Head of caudate nucleus (tissue), 42 donors: Measurements from ENCODE around the gene SIX5.
"Not testable (repeated sequence)": the region's sequence is repeated elsewhere in the genome, so short reads cannot be mapped to it uniquely, and the experiment has no call there.

ENCODE experiments used
- DNase-seq, 42 donors: peaks; one replicate each; pipeline versions ENCODE4 v3.0.0 to v3.0.0-alpha.2; 2020 to 2021; ENCODE audit warnings: mixed read lengths in 7 of 42
- intact Hi-C: fragments of 100-400 bp; cut with DNase I; formaldehyde crosslinking; loops from one replicate; pipeline ENCODE4 v1.15.0; 2022

Gene SIX5

DNA sequence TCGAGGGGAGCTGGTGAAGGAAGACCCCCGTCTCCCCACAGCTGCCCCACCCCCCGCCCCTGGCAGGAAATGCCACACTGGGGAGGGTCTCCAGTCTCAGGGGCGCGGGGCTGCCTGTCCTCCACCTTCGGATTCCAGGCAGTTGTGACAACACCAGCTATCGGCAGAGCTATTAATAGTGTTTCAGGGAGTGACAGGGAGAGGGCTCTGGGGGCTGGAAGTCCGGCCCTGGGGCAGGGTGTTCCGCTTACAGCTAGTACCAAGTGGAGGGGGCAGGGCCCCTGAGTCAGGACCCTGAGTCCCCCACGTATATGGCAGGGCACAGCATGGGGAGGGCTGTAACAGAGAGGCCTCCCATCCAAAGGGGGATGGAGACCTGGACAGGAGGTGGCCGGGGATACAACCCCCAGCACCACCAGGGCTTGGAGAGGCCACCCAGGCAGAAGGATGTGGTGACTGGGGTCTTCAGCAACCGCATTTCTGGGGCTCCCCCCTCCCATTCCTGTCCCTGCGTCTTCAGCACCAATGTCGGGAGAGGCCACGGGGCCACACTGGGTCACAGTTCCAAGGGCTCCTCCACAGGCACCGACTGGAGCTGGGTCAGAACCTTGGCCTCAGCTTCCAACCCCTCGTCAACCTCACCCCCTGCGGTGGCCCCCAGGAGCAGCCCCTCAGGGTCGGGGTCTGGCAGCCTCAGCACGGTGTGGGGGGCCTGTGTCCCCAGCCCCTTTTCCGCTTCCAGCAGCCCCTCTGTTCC, 3.9 kb downstream of the SIX5 start:
- intact Hi-C loops: loop anchor here (5.0 kb wide), 1 partner anchor 38 kb away; no protein-coding TSS in a partner anchor

DNA sequence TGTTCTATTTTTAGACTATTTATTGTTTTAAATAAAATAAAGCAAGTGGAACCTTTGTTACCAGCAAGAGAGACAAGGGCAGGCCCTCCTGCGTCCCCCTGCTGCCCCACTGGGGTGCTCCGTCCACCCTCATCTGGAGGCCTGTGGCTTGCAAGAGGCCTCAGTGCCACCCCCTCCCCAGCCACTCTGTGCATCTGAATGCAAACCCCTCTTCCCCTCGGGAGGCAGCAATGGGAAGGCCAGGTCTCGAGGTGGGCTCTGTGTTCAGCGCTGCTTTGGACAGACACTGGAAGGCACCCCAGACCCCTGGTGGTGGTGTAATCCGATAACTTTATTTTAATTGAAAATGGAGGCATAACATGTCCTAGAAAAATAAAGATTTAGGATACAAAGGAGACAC, 4.6 kb downstream of the SIX5 start:
- intact Hi-C loops: no loop called here
- DNase-seq: no peak

More for the DNA sequence above, 3.9 kb downstream of the SIX5 start:
- no peak for DNase-seq

DNA sequence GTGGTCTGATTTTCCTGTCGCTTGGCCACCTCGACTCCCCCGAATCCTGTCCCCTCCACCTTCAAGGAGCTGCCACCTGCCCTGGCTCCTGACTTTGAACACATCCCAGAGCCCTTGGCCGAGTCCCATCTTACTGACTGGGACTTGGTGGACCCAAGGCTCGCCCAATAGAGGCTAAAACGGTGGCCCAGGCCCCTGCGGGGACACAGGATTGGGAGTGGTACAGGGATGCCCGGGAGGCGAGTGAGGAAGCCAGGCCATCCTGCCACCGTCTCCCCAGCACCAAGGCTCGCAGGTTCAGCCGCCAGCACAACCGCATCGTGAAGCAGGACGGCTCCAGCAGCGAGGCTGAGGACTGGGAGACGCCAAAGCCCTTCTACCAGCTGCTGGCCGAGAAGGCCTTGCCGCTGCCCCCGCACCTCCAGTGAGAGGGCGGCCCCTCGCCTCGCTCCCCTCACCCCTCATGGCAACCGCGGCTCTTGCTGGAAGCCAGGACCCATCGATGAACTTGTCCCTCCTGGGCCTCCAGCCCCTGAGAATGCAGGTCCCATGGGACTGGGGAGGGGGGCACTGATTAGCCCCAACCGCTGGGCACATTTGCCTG, 5.3 kb downstream of the SIX5 start:
- intact Hi-C loops: no loop called here
- DNase-seq: no peak

DNA sequence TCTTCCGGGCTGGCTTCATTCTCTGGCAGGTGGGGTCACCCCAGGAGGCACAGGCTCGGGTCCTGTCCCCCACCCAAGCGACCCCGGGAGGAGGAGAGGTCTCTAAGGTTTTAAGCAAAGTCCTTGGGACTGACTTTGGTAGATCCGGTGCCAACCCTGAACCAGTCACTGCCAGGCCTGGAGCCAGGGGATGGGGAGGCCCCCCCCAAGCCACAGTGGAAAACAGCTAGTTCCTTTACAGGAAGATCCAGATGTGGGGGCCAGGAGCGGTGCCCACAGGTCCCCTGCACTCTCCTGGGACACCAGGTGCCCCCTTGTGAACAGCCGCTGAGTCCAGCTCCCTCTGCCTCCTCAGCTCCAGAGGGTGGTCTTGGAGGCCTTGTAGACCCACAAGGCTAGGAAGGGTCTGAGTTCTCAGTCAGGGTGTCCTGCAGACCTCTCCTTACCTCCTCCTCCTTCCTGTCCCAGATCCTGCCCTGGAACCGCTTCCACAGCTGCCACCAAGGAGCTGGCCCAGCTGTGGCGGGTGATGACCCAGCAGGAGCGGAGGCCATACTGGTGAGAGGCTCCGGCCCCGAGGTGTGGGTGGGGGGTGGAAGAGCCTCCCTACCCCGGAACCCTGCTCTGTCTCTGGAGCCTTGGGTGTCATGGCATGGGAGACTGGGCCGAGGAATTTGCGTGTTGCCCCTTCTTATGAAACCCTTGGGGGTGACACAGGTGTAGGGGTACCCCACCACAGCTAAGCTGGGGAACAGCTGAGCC, 6.0 kb downstream of the SIX5 start:
- intact Hi-C loops: no loop called here
- no peak for DNase-seq

DNA sequence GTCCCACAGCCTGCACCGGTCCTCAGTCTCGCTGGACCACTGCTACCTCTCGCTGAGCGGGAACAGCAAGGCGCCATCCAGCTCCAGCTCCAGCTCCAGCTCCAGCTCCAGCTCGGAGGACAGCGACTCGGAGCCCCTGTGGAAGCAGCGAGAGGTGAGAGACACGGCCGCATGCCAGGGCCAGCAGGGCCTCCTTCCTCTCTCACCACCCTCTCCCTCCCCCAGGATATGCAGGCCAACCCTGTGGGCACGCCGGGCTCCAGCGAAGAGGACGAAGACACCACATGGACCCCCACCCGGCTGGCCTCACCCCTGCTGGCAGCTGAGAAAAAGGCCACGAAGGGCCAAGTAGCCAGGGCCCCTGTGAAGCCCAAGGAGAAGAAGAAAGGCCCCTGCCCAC, 7.3 kb downstream of the SIX5 start:
- intact Hi-C loops: no loop called here

DNA sequence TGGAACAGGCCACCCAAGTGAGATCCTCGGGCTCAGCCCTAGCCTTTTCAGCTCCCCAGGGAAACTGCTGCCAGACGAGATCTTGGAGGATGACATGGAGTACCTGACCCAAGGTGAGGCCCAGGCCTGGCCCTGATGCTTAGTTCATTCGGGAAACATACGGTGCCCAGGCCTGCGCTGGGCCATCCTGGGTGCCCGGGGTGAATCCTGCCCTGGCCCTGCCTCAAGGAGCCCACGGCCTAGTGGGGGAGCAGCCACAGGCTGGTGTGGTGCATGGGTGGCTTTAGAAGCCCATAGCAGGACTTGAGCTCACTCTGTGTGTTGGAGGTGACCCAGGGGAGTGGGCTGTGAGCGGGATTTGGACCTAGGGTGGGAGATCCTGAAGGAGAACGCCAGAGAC, 10.1 kb downstream of the SIX5 start:
- intact Hi-C loops: no loop called here
- DNase-seq: no peak

More for the DNA sequence above, 7.3 kb downstream of the SIX5 start:
- DNase-seq: no peak

DNA sequence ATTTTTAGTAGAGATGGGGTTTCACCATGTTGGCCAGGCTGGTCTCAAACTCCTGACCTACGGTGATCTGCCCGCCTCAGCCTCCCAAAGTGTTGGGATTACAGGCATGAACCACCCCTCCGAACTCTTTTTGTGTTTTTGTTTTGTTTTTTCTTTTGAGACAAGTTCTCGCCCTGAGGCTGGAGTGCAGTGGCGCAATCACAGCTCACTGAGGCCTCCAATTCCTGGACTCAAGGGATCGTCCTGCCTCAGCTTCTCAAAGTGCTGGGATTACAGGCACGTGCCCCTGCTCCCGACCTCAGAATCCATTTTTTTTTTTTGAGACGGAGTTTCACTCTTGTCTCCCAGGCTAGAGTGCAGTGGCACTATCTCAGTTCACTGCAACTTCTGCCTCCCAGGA, 11.4 kb downstream of the SIX5 start:
- intact Hi-C loops: no loop called here
- no peak for DNase-seq

DNA sequence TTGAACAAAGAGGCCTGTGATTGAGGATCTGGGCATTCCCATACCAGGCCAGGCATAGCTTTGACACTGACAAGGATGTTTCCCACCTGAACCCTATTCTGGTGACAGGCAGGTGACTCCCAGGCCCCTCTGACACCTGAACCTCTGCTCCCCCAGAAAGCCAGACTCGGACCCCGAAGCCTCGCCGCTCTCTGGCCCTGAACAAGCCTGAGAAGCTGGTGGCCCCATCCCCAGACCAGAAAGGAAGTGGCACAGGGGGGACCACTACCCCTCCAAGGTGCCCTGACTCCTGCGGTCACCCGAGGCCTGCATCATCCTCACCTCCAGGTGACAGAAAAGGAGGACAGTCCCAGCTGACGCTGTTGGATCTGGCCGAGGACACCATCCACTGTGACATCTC, 14.7 kb downstream of the SIX5 start:
- DNase-seq: no peak
- intact Hi-C loops: no loop called here

DNA sequence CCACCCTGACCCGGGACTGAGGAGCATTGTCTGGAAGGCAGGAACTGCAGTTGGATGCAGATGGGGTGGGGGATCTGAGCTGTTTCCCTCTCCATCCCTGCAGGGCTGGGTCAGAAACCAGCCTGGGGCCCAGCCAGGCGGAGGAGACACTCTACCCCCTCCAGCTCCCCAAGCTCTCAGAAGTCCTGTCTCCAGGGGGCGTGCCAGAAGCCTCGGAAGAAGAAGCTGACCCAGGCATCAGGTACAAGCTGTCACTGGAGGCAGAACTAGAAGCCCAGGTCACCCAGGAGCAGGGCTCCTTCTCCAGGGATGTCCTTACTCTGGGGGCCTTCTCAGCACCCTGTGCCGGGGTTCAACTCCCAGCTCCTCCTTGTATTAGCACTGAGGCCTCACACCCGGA, 15.5 kb downstream of the SIX5 start:
- no peak for DNase-seq
- intact Hi-C loops: no loop called here

DNA sequence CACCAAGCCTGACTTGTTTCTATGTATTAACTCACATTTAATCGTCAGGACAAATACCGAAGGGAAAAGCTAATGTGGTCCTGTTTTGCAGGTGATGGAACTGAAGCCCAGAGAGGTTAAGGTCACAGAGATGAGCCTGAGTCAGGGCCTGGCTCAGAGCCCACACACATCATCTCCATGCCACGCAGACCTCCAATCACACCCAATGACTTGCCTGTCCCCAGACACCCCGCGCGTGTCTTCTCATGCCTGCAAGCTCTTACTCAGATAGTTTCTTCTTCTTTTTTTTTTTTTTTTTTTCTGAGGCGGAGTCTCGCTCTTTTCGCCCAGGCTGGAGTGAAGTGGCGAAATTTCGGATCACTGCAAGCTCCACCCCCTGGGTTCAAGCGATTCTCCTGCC, 16.4 kb downstream of the SIX5 start:
- no peak for DNase-seq
- intact Hi-C loops: no loop called here

DNA sequence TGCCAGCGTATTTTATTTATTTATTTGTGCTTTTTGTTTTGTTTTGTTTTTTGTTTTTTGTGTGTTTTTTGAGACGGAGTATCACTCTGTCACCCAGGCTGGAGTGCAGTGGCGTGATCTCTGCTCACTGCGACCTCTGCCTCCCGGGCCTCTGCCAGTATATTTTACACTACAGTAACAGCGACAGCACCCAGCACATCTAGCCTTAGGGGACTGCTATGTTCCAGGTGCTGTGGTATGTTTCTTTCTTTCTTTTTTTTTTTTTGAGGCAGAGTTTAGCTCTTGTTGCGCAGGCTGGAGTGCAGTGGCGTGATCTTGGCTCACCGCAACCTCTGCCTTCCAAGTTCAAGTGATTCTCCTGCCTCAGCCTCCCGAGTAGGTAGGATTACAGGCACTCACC, 17.6 kb downstream of the SIX5 start:
- intact Hi-C loops, DNase-seq: not testable (repeated sequence)

DNA sequence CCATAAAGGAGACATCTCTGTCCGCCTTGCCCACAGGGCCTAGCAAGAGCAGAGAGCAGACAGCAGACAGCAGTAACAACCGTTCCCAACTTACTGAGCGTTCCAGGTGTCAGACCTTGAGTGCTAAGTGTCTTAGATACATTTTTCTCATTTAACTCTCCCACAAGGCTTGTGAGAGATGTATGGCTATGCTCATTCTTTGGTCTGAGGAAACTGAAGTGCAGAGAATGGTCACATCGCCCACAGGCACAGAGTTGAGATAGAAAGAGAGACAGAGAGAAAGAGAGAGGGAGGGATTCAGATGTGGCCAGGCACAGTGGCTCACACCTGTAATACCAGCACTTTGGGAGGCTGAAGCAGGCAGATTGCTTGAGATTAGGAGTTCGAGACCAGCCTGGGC, 21.5 kb downstream of the SIX5 start:
- no peak for DNase-seq
- intact Hi-C loops: no loop called here

DNA sequence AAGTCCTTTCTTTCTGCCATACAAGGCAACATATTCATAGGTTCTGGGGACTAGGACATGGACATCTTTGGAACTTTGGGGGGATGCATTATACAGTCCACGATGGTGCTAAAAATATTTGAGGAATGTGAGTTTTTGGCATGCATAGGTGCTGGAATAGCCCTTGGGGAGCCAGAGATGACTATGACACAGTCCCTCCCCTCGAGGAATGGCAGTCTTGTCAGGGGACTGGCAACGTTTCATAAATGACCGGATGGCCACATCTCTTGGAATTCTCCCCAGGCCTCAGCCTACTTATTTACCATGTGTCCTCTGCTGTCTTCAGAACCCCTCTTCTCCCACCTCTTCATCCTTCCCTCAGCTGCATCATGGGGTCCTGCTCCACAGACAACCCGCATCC, 22.2 kb downstream of the SIX5 start:
- intact Hi-C loops: no loop called here
- DNase-seq: no peak

DNA sequence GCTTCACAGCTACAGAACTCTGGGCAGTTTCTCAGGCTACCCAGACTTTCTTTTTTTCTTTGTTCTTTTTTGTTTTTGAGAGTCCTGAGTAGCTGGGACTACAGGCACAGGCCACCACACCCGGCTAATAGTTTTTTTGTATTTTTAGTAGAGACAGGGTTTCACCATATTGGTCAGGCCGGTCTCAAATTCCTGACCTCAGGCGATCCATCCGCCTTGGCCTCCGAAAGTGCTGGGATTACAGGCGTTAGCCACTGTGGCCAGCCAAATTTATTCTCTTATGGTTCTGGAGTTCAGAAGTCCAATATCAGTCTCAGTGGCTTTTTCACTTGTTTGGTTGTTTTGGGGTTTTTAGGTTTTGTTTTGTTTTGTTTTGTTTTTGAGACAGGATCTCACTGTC, 23.4 kb downstream of the SIX5 start:
- intact Hi-C loops: no loop called here
- DNase-seq: no peak

DNA sequence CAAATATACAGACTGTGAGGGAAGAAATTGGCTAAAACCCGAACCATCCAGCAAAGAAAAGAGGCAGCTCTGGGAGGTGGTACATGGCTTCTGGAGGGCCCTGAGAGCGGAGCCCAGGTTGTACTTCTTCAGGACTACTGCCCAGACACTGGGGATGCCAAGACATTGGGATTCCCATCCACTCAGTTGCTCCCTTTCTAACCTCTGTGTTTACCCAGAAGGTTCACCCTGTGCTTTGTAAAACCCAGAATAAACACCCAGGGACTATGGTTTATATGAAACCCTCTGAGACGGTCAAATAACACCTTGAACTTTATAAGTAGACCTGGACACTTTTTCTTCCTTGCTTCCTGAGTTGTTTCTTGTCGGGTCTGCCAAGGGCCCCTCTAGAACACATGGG, 26.1 kb downstream of the SIX5 start:
- intact Hi-C loops: no loop called here
- DNase-seq: no peak

DNA sequence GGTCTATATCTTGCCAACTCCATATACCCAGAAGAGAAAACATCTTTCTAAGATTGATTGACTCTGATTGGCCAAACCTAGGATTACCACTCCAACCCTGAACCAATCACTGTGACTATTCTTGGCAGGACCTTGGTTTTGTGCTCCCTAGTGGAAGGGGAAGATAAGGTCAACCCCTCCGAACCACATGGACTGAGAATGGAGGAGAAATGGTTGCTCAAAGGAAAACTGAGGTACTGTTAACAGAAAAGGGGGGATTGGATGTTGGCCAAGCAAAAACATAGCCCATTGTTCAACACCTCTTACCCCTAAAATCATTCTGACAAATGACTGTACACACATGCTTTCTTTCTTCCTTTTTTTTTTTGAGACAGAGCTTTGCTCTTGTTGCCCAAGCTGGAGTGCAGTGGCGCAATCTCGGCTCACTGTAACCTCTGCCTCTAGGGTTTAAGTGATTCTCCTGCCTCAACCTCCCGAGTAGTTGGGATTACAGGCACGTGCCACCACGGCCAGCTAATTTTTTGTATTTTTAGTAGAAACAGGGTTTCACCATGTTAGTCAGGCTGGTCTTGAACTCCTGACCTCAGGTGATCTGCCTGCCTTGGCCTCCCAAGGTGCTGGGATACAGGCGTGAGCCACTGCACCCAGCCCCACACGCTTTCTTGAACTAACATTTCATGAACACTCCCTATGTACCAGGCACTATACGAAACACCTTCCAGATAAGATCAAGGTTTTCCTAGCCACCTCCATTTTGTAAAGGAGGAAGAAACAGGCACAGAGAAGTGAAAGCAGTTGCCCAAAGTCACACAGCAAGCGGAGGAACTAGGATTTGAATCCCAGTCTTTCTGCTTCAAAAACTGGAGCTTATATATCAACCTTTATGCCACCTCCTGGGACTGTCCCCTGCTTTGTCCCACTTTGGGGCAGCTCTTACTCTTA, 29.3 kb downstream of the SIX5 start:
- intact Hi-C loops: no loop called here
- DNase-seq: no peak

DNA sequence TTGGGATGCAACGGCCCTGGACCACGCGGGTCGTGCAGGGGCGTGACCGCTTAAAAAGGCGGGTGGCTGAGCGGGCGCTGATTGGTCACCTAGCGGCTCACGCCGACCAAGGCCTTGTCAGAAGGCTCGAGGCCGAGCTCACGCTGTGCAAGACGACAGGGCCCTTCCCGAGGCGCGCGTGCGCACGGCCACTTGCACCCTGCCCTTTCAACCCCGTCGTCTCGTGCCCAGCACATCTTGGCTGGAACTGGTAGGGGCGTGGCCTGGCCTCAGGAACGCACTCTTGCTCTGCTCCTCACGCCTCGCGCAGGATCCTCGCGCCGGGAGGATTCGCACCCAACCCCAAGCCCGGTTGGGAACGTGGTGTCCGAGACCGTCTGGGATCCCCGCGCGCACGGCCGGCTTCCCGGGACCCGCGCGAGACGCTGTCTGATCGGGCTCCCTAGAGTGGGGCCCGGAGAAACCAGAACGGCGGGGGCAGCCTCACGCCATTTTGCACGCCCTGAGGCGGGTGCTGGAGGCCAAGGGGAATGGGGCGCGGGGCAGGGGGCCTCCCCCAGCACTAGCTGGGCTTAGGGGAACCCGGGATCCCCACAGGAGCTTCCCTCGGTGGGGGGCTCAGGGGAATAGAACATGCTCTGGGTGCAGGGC, 35.8 kb downstream of the SIX5 start, which contains the start of gene MEIOSIN:
MEIOSIN (plus strand) TSS at position 280 of the 651 bp plus-strand sequence. CDS start 1,938 bp downstream, outside the sequence.
- no peak for DNase-seq
- intact Hi-C loops: no loop called here
